ENCODE data around the gene MAPK1IP1L. TPM values are rescaled to one million over a fixed set of nuclear protein-coding genes. Genes with fewer than 3 reads are reported as not detected.
"Not testable (repeated sequence)": the region's sequence is repeated elsewhere in the genome, so short reads cannot be mapped to it uniquely, and the experiment has no call there.

Gene MAPK1IP1L
- total and polyA plus RNA-seq, 8 donors: 7.0 to 53.1 (median 28.6) TPM

DNA sequence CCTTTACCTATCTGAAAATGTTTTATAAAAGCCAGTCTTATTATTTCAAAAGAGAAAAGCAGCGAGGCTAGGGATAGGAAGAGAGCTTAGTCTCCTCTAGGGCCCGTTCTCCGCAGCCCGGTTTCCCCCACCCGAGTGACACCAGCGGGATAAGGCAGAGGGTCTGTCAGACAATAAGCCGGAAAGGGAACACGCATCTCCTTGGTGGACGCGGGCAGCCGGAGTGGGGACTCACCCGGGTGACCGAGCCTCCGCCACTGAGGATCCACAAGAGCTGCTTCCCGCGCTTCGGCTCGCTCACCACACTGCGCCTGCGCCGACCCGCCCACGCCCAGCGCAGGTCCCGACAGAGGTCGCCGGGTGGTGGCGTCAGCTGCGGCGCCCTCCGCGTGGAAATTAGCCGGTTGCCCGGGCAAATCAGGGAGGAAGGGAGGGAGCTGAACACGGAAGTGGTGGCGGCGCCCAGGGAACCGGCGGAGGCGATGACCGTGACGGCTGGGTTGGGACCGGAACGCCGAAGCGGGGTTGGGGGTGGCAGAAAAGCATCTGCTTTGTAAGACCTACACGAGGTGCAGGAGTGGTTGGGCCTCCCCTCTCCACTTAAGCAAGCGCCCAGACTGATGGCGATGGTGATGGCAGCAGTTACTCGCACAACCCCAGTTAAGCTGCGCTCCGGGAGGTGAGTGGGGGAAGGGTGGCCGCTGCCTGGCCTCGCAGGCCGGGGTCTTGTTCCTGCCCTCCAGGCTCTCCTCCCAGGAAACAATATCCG lies 24.5 kb upstream of the MAPK1IP1L start, which contains the start of the genes SOCS4 and WDHD1:
Gene SOCS4 (plus strand): TSS at position 444 of the 769 bp plus-strand sequence. CDS start 15,806 bp downstream, outside the sequence.
Gene WDHD1 (minus strand): TSS at position 307 of the 769 bp plus-strand sequence. CDS start 312 bp downstream, outside the sequence.
- Histone ChIP-seq H3K9me3 (no peaks in the 10 kb centered on the region), H3K4me1 (peaks cover 11 to 53% (median 33%) of the 10 kb centered on the region in 4 donors), H3K27ac (peak within 1 kb of the TSS; percentile 90 to 93 (median 92)), H3K36me3 (peaks cover 0 to 2% (median under 1%) of the 10 kb centered on the region in 4 donors), H3K4me3 (peak within 1 kb of the TSS; percentile 74 to 81 (median 74)), H3K27me3 (no peaks in the 10 kb centered on the region)
- intact Hi-C loops (cut with DNase I; ENCODE audit: low total_unique reads): no loop called here
- 0 to 1% (median 0%) methylated on average over 11 to 56 of the region's 56 CpGs for WGBS, 5 donors
- DNase-seq: peak; percentile 96 to 99
- TF ChIP-seq POLR2A (IDR thresholded peaks at IDR 0.05) (peak in 2 of 4 donors; percentile 9 to 91), EP300 (IDR thresholded peaks at IDR 0.05) (no peak), POLR2AphosphoS5 (IDR thresholded peaks at IDR 0.05) (peak; percentile 95 to 97 (median 95))
- TF ChIP-seq, protein P1, sequence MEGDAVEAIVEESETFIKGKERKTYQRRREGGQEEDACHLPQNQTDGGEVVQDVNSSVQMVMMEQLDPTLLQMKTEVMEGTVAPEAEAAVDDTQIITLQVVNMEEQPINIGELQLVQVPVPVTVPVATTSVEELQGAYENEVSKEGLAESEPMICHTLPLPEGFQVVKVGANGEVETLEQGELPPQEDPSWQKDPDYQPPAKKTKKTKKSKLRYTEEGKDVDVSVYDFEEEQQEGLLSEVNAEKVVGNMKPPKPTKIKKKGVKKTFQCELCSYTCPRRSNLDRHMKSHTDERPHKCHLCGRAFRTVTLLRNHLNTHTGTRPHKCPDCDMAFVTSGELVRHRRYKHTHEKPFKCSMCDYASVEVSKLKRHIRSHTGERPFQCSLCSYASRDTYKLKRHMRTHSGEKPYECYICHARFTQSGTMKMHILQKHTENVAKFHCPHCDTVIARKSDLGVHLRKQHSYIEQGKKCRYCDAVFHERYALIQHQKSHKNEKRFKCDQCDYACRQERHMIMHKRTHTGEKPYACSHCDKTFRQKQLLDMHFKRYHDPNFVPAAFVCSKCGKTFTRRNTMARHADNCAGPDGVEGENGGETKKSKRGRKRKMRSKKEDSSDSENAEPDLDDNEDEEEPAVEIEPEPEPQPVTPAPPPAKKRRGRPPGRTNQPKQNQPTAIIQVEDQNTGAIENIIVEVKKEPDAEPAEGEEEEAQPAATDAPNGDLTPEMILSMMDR (IDR thresholded peaks at IDR 0.05): peak in 2 of 7 experiments; percentile 2 to 17

DNA sequence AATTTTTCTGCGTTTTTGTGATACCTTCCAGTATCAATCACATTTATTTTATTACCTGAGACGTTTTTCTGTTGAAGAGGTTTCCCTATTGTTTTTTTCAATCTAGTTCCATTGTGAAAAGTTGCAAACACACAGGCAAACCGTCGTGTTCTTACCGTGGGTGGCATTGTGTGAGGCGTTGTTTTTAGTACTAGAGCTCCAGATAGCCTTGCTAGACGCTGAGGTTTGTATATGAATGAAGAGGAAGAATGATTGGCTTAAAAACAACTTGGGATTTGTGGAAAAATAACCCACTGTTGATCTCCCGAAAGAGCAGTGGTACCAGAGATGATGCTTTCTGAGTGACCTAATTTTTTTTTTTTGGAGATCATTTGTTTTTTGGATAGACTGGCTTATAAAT lies 23.4 kb upstream of the MAPK1IP1L start:
- no peaks in the 10 kb centered on the region for H3K9me3 ChIP-seq
- peaks cover 0 to 11% (median 5%) of the 10 kb centered on the region in 4 donors for H3K36me3 ChIP-seq
- peak overlapping the region; percentile 74 to 81 (median 74) for H3K4me3 ChIP-seq
- peak overlapping the region in 2 of 5 donors; percentile 92 to 93 for H3K27ac ChIP-seq
- no peaks in the 10 kb centered on the region for H3K27me3 ChIP-seq
- TF ChIP-seq, protein P1 (IDR thresholded peaks at IDR 0.05): no peak
- DNase-seq: peak in 1 of 2 donors; percentile 9
- intact Hi-C loops (cut with DNase I; ENCODE audit: low total_unique reads): no loop called here
- peaks cover 11 to 53% (median 33%) of the 10 kb centered on the region in 4 donors for H3K4me1 ChIP-seq
- WGBS, 5 donors: 2 to 4% (median 4%) methylated on average over 8 of the region's 8 CpGs

DNA sequence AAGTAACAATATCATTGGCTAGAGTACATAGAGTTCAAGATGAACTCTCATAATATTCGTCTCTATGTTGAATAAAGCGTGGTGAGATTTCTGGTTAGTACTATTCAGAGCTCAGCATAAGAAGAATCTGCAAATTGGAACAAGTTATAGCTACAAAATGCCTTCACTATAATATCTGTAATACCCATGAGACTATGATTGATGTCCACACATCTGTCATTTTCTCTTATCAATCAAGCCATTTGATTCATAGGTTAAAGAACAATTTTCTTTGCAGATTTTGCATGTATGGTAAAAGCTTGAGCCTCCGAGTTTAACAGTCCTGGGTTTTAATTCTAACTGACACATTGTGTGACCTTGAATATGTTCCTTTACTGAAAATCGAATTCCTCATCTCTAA lies 23.0 kb upstream of the MAPK1IP1L start:
- H3K27me3 ChIP-seq: no peaks in the 10 kb centered on the region
- H3K4me1 ChIP-seq: peaks cover 11 to 53% (median 33%) of the 10 kb centered on the region in 4 donors
- no peak for DNase-seq
- H3K36me3 ChIP-seq: peaks cover 0 to 11% (median 5%) of the 10 kb centered on the region in 4 donors
- 62 to 66% (median 64%) methylated on average over 4 of the region's 4 CpGs for WGBS, 5 donors
- no peak for TF ChIP-seq POLR2AphosphoS5 (IDR thresholded peaks at IDR 0.05)
- no peak for TF ChIP-seq EP300 (IDR thresholded peaks at IDR 0.05)
- no peak for TF ChIP-seq POLR2A (IDR thresholded peaks at IDR 0.05)
- TF ChIP-seq, protein P1 (IDR thresholded peaks at IDR 0.05): no peak
- no peak overlapping the region for H3K27ac ChIP-seq
- intact Hi-C loops (cut with DNase I; ENCODE audit: low total_unique reads): no loop called here
- peak overlapping the region; percentile 74 to 81 (median 74) for H3K4me3 ChIP-seq
- no peaks in the 10 kb centered on the region for H3K9me3 ChIP-seq

DNA sequence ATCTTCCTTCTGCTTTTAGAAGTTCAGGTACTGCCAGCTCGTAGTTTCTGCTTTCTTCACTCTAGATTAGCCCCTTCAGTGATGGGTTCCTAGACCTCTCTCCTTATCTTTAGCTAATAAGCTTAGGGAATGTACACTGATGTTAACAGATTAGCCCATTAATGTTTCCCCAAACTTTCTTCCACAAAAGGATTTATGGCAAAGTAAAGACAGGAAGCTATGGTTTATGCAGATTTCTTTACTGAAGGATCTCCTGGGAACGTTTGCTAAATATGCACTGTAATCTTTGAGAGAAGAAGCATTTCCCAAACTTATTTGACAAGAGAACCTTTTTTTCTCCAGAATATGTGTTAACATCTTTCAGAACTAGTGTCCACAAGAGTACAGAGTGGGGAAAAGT lies 20.3 kb upstream of the MAPK1IP1L start:
- peaks cover 0 to 26% (median 24%) of the 10 kb centered on the region in 4 donors for H3K36me3 ChIP-seq
- H3K27me3 ChIP-seq: no peaks in the 10 kb centered on the region
- WGBS, 5 donors: 13 to 28% (median 23%) methylated on average over 2 of the region's 2 CpGs
- no peak overlapping the region for H3K4me3 ChIP-seq
- H3K4me1 ChIP-seq: peaks cover 8 to 44% (median 29%) of the 10 kb centered on the region in 4 donors
- no peaks in the 10 kb centered on the region for H3K9me3 ChIP-seq
- intact Hi-C loops (cut with DNase I; ENCODE audit: low total_unique reads): no loop called here
- TF ChIP-seq, protein P1 (IDR thresholded peaks at IDR 0.05): no peak
- TF ChIP-seq EP300 (IDR thresholded peaks at IDR 0.05): no peak
- TF ChIP-seq POLR2AphosphoS5 (IDR thresholded peaks at IDR 0.05): no peak
- no peak for TF ChIP-seq POLR2A (IDR thresholded peaks at IDR 0.05)
- no peak overlapping the region for H3K27ac ChIP-seq
- no peak for DNase-seq

DNA sequence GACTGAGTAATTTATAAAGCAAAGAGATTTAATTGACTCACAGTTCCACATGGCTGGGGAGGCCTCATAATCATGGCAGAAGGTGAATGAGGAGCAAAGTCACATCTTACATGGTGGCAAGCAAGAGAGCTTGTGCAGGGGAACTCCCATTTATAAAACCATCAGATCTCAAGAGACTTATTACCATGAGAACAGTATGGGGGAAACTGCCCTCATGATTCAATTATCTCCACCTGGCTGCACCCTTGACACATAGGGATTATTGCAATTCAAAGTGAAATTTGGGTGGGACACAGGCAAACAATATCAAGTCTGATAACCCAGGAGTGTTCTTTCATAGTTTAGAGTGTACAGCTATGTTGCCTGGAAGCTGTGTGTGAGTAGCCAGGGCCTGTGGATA lies 13.5 kb upstream of the MAPK1IP1L start:
- H3K4me1 ChIP-seq; intact Hi-C loops (cut with DNase I; ENCODE audit: low total_unique reads); H3K4me3 ChIP-seq; DNase-seq; H3K9me3 ChIP-seq; H3K27me3 ChIP-seq: not testable (repeated sequence)
- Histone ChIP-seq H3K27ac (peak overlapping the region in 1 of 5 donors; percentile 73), H3K36me3 (peaks cover 0 to 54% (median 42%) of the 10 kb centered on the region in 4 donors)

Measured in stomach (tissue), 9 donors.